Measurements from ENCODE around the gene ZSCAN25. TPM values are rescaled to one million over a fixed set of nuclear protein-coding genes. Genes with fewer than 3 reads are reported as not detected.

ZSCAN25 gene
- total RNA-seq, 1 donor from 2014 or later = 9.0 TPM

DNA sequence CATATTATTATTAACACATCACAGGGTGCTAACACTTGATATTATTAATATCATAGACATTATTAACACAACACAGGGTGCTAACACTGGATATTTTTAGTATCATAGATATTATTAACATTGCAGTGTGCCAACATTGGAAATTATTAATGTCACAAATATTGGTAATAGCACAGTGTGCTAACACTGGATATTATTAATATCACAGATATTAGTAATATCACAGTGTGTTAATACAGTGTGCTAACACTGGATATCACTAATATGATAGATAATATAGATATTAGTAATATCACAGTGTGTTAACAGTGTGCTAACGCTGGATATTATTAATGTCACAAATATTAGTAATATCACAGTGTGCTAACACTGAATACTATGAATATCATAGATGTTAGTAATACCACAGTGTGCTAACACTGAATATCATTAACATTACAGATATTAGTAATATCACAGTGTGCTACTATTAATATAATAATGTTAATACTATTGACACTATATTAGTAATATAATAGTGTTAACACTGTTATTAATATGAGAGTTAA lies 20.3 kb upstream of the ZSCAN25 start:
- Histone ChIP-seq H3K27ac (replicated peaks) (no peak overlapping the region), H3K27me3 (ENCODE audit: low read depth) (peaks cover 9% of the 10 kb centered on the region), H3K36me3 (no peaks in the 10 kb centered on the region), H3K4me1 (no peaks in the 10 kb centered on the region), H3K4me3 (no peak overlapping the region), H3K9me3 (replicated peaks) (no peaks in the 10 kb centered on the region)
- DNase-seq = no peak
- intact Hi-C loops (cut with micrococcal nuclease) = no loop called here
- TF ChIP-seq CTCF (IDR thresholded peaks at IDR 0.05; ENCODE audit: borderline replicate concordance) = no peak

DNA sequence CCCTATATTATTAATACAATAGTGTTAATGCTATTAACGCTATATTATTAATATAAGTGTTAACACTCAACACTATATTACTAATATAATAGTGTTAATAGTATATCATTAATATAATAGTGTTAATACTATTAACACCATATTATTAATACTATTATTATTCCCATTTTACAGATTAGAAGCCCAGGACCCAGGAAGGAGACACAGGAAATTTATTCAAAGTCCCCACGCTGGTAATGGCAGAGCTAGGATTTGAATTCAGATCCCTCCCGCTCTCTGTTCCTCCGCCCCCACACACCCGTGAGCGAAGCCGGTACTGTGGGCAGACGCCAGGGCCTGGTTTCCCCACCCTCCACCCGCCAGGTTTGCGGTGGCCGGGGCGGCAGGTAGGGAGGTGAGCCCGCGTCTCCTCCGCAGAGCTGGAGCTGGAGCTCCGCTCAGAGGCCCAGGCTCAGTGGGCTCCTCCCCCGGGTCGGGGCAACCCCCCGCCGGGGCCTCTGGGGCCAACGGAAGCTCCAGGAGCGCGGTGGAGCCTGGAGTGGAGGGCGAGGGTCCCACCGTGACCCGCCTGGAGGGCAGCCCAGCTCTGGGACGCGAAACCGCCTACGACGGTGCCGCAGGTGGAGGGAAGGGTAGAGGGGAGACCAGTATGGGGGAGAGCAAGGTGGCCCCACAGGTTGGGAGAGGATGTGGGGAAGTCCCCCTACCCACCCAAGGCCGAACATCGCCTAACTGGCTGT lies 18.8 kb upstream of the ZSCAN25 start, which contains the start of gene TMEM225B:
TSS of gene TMEM225B (plus strand) at position 506 of the 740 bp plus-strand sequence. CDS start 6,122 bp downstream, outside the sequence.
- H3K4me3 ChIP-seq = no peak within 1 kb of the TSS
- H3K9me3 ChIP-seq (replicated peaks) = no peaks in the 10 kb centered on the region
- H3K27me3 ChIP-seq (ENCODE audit: low read depth) = peaks cover 9% of the 10 kb centered on the region
- no peak for DNase-seq
- H3K27ac ChIP-seq (replicated peaks) = no peak within 1 kb of the TSS
- intact Hi-C loops (cut with micrococcal nuclease) = no loop called here
- H3K4me1 ChIP-seq = no peaks in the 10 kb centered on the region
- no peaks in the 10 kb centered on the region for H3K36me3 ChIP-seq
- TF ChIP-seq CTCF (IDR thresholded peaks at IDR 0.05; ENCODE audit: borderline replicate concordance) = no peak

GRCh38 chr7:99599836-99600235 lies 16.9 kb upstream of the ZSCAN25 start:
- H3K4me3 ChIP-seq = no peak overlapping the region
- no peaks in the 10 kb centered on the region for H3K4me1 ChIP-seq
- no peaks in the 10 kb centered on the region for H3K36me3 ChIP-seq
- H3K9me3 ChIP-seq (replicated peaks) = no peaks in the 10 kb centered on the region
- H3K27me3 ChIP-seq (ENCODE audit: low read depth) = peaks cover 9% of the 10 kb centered on the region
- no peak overlapping the region for H3K27ac ChIP-seq (replicated peaks)
- intact Hi-C loops (cut with micrococcal nuclease) = no loop called here
- DNase-seq = no peak
- TF ChIP-seq CTCF (IDR thresholded peaks at IDR 0.05; ENCODE audit: borderline replicate concordance) = no peak

DNA sequence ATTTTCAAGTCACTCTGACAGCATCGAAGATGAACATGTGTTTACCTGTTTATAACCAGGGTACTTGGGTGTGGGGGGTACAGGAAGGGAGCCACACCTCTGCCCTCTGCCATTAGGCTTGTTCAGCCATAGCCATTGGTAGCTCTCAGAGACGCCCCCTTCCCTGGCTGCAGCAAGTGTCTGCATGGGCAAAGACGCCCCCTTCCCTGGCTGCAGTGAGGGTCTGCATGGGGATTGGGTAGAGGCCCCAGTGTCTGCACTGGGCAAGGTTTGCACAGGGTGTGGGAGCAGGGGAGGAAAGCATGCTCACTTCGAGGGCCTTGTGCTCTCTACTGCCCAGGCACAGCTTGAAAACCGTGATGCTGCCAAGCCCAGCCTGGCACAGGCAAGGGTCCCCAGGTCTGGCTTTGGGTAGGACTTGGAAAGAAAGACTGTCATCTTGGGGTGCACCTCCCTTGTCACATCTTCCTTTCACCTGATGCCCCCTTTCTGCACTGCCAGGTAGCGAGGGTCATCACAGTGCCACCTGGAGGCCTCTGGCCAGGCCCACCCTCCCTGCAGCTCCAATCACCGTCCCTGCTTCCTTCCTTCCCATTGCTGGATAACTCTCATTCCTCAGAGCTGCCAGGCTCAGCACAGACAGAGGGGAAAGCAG lies 15.0 kb upstream of the ZSCAN25 start:
- H3K27ac ChIP-seq (replicated peaks) = no peak overlapping the region
- no peaks in the 10 kb centered on the region for H3K36me3 ChIP-seq
- H3K9me3 ChIP-seq (replicated peaks) = no peaks in the 10 kb centered on the region
- DNase-seq = no peak
- H3K4me1 ChIP-seq = no peaks in the 10 kb centered on the region
- no peak overlapping the region for H3K4me3 ChIP-seq
- no peak for TF ChIP-seq CTCF (IDR thresholded peaks at IDR 0.05; ENCODE audit: borderline replicate concordance)
- intact Hi-C loops (cut with micrococcal nuclease) = no loop called here
- peaks cover 14% of the 10 kb centered on the region for H3K27me3 ChIP-seq (ENCODE audit: low read depth)

- H3K36me3 ChIP-seq = no peaks in the 10 kb centered on the region
- no peak overlapping the region for H3K27ac ChIP-seq (replicated peaks)
- H3K4me1 ChIP-seq = no peaks in the 10 kb centered on the region
- DNase-seq = no peak
- peaks cover 14% of the 10 kb centered on the region for H3K27me3 ChIP-seq (ENCODE audit: low read depth)
- no peak overlapping the region for H3K4me3 ChIP-seq
- H3K9me3 ChIP-seq (replicated peaks) = no peaks in the 10 kb centered on the region
- TF ChIP-seq CTCF (IDR thresholded peaks at IDR 0.05; ENCODE audit: borderline replicate concordance) = no peak
- intact Hi-C loops (cut with micrococcal nuclease) = no loop called here
Measured at GRCh38 chr7:99605527-99605926, 11.2 kb upstream of the ZSCAN25 start.
